Neural crest cell (in vitro differentiated cells): Measurements from ENCODE around the gene TCF7L2. TPM values are rescaled to one million over a fixed set of nuclear protein-coding genes. Genes with fewer than 3 reads are reported as not detected.
A peak's percentile ranks its signal among the peaks of the same experiment; 100 is the strongest.

Experiments
- DNase-seq: peaks from one replicate; pipeline ENCODE4 v3.0.0; 2021; ENCODE audit warnings: low read depth, mixed read lengths, low spot score
- H3K27ac Mint-ChIP-seq: one replicate; pipeline ENCODE4 v1.8.0; 2021; ENCODE audit warnings: mild to moderate bottlenecking, mixed read lengths; ENCODE audit not compliant: unreplicated experiment
- H3K27me3 Mint-ChIP-seq: 2 replicates; pipeline ENCODE4 v1.8.0; 2021; ENCODE audit warnings: low read depth, mild to moderate bottlenecking, mixed read lengths
- H3K36me3 Mint-ChIP-seq: 2 replicates; pipeline ENCODE4 v1.8.0; 2021; ENCODE audit warnings: low read depth, mild to moderate bottlenecking, mixed read lengths
- H3K4me1 Mint-ChIP-seq: 2 replicates; pipeline ENCODE4 v1.8.0; 2021; ENCODE audit warnings: mixed read lengths
- H3K4me3 Mint-ChIP-seq: one replicate; pipeline ENCODE4 v1.8.0; 2021; ENCODE audit warnings: mild to moderate bottlenecking, mixed read lengths
- H3K9me3 Mint-ChIP-seq: 2 replicates; pipeline ENCODE4 v1.8.0; 2021; ENCODE audit warnings: mixed read lengths
- total RNA-seq: library from RNA; stranded (reverse); gene quantifications from 2 replicates; pipeline ENCODE4 v1.2.1, GENCODE V29; 2021
- TF ChIP-seq, protein P1 (sequence below): fragments of 200-600 bp; sonication (generic); conservative IDR thresholded peaks from 2 replicates; pipeline ENCODE4 v1.5.0; 2021; ENCODE audit warnings: antibody characterized with exemption, mild to moderate bottlenecking

Gene TCF7L2
- total RNA-seq, 1 donor from 2014 or later, result 34.8 TPM

DNA sequence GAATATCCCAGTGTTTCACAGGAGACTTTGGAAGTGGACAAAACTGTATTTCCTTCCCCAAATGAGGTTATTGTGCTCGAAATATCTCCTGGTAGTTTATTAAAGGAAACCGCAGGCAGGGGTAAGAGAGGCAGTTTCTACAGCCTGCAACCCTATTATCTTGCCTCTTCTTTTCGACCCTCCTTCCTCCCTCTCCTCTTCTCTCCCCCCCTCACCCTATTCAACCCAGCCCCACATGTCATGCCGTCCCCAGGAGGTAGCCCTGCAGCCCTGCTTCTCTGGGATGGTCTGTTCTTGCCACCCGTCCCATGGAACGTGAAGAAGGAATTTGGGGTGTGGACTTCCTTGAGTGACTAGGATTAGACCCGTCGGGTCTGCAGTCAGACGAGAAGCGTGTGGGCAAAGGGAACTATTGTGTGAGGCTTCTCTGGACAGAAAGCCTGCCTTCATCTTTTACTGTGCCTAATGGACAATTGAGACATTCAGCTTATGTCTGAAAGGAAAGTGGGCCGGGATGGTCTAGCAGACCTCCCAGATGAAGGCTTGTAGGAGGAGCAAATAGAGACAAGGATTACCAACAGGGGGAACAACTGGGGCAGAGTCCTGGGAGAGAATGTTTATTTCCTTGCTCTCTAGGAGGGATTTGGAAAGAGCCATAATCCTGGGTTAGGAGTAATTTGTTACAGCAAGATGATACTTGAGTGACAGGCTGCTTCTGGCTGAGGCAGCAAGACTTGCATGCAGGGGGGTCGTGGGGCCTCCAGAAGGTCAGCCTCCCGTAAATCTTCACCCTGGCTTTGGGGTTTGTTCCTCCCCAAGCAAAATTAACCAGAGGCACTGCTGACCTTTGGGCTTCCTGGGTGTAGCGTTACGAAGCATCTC lies 77.8 kb downstream of the TCF7L2 start:
- DNase-seq, result peak; percentile 43
- Mint-ChIP-seq H3K27me3 (peaks cover 2% of the 10 kb centered on the region), H3K36me3 (no peaks in the 10 kb centered on the region), H3K9me3 (no peaks in the 10 kb centered on the region), H3K4me3 (peak overlapping the region; percentile 66), H3K4me1 (peaks cover 54% of the 10 kb centered on the region), H3K27ac (peak overlapping the region; percentile 12)
- TF ChIP-seq, protein P1, sequence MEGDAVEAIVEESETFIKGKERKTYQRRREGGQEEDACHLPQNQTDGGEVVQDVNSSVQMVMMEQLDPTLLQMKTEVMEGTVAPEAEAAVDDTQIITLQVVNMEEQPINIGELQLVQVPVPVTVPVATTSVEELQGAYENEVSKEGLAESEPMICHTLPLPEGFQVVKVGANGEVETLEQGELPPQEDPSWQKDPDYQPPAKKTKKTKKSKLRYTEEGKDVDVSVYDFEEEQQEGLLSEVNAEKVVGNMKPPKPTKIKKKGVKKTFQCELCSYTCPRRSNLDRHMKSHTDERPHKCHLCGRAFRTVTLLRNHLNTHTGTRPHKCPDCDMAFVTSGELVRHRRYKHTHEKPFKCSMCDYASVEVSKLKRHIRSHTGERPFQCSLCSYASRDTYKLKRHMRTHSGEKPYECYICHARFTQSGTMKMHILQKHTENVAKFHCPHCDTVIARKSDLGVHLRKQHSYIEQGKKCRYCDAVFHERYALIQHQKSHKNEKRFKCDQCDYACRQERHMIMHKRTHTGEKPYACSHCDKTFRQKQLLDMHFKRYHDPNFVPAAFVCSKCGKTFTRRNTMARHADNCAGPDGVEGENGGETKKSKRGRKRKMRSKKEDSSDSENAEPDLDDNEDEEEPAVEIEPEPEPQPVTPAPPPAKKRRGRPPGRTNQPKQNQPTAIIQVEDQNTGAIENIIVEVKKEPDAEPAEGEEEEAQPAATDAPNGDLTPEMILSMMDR, result no peak

DNA sequence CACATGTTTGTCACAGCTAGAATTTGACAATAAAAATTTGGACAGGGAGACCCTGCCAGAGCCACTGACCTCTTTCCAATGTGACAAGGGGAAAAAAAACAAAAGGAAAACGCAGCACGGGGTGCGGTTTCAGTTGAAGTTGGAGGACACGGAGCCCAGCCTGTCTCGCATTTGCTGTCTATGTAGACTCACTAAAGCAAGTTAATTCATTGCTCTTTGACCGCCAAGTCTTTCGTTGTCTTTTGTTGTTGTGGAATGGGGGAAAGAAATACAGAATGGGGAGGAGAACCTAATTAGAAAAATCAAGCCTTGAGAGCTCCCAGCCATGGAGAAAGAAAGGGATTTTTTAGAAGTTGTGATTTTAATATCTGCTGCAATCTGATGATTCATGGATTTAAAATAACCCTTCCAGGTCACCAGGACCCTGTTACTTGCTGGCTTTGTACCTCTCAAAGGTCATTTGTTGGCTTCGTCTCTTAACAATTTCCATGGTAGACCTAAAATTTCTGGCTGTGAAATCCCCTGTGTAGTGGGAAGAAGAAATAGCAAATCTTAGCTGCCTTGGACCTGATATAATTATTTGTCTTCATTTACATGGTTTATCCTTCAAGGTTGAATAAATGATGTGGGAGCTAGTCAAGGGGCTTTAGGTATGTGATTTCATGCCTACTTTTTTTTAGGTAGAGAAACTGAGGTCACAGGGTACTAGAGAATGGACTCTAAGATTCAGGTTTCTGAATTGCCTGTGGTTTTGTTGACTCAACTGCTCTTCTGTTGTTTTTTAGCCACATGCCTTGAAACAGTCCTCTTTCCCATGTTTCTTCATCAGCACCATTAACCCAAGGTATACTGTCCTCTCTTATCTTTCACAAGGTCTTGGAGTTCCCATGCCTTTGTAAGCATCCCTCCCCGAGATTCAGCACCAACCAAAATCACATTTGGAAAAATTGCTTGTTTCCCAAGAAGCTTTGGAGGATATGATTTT lies 78.7 kb downstream of the TCF7L2 start:
- no peaks in the 10 kb centered on the region for H3K9me3 Mint-ChIP-seq

DNA sequence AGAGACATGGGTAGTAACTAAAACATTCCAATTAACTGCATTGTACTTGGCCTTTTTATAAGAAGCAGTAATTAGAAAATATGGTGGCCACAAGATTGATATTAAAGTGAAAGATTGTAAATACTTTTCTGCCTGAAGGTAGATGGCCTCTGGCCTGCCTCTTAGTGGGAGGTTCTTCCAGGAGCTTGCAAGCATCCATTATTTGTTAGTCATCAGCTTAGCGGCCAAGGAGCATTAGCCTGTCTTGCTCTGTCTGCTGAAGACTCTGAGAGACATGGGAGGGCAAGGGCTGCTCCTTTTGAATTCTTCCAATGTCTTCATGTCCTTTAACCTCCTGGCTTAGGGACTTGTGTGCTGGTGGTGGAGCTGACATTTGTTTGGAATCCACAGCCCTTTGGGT lies 80.4 kb downstream of the TCF7L2 start:
- Mint-ChIP-seq H3K36me3 (no peaks in the 10 kb centered on the region), H3K4me1 (peaks cover 54% of the 10 kb centered on the region), H3K4me3 (no peak overlapping the region), H3K27ac (no peak overlapping the region), H3K27me3 (peaks cover 2% of the 10 kb centered on the region), H3K9me3 (no peaks in the 10 kb centered on the region)
- DNase-seq, result no peak
- TF ChIP-seq, protein P1, result no peak

More for the DNA sequence above, 78.7 kb downstream of the TCF7L2 start:
- peaks cover 54% of the 10 kb centered on the region for H3K4me1 Mint-ChIP-seq
- no peak overlapping the region for H3K27ac Mint-ChIP-seq
- peak overlapping the region; percentile 66 for H3K4me3 Mint-ChIP-seq
- H3K36me3 Mint-ChIP-seq, result no peaks in the 10 kb centered on the region
- DNase-seq, result no peak
- peaks cover 2% of the 10 kb centered on the region for H3K27me3 Mint-ChIP-seq
- TF ChIP-seq, protein P1, result no peak

DNA sequence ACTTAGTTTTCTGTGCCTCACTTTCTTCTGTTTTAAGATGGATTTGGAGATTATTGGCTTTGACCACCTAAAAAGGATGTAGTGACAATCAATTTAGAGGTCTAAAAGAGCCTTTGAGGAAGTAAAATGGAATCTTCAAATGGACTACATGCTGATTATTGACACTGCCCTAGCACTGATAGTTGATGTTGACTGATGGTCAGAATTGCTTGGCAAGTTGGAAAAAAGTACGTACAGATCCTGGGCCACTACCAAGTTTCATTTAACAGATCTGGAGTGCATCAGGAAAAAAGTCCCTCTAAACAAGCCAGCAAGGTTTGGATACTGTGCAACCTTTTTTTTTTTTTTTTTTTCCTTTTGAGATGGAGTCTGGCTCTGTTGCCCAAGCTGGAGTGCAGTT lies 81.1 kb downstream of the TCF7L2 start:
- TF ChIP-seq, protein P1, result no peak
- Mint-ChIP-seq H3K27ac (no peak overlapping the region), H3K36me3 (no peaks in the 10 kb centered on the region), H3K4me1 (peaks cover 57% of the 10 kb centered on the region), H3K27me3 (peaks cover 2% of the 10 kb centered on the region), H3K4me3 (no peak overlapping the region), H3K9me3 (no peaks in the 10 kb centered on the region)
- DNase-seq, result no peak

DNA sequence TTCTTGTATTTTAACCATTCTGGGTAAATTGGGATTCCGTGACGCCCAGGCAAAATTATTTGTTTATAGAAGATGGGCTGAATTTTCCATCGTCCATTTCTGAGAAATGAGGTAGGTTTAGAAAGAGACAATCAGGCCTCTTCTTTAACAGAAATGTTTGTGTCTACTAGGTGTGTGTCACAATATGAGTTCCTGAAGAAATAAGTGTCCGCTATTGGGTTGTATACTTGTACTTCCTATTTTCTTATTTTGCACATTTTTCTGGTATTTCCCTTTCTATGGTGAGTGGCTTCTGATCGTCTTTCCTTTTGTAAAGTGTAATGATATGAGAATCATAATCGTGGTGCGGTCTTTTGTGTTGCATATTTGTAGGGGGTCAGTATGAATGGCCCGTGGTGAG lies 83.9 kb downstream of the TCF7L2 start:
- Mint-ChIP-seq H3K4me3 (no peak overlapping the region), H3K36me3 (peaks cover 3% of the 10 kb centered on the region)
- TF ChIP-seq, protein P1, result no peak

More for the DNA sequence above, 83.9 kb downstream of the TCF7L2 start:
- peaks cover 33% of the 10 kb centered on the region for H3K4me1 Mint-ChIP-seq
- H3K9me3 Mint-ChIP-seq, result no peaks in the 10 kb centered on the region
- no peak overlapping the region for H3K27ac Mint-ChIP-seq
- no peak for DNase-seq
- H3K27me3 Mint-ChIP-seq, result peaks cover 2% of the 10 kb centered on the region
